NCI-H82 (cell line): ENCODE measurements around the gene UQCC5.

ENCODE experiments used
- DNase-seq: peaks from one replicate; lab custom pipeline; 2025; lab: John Stamatoyannopoulos, UW

The UQCC5 gene

DNA sequence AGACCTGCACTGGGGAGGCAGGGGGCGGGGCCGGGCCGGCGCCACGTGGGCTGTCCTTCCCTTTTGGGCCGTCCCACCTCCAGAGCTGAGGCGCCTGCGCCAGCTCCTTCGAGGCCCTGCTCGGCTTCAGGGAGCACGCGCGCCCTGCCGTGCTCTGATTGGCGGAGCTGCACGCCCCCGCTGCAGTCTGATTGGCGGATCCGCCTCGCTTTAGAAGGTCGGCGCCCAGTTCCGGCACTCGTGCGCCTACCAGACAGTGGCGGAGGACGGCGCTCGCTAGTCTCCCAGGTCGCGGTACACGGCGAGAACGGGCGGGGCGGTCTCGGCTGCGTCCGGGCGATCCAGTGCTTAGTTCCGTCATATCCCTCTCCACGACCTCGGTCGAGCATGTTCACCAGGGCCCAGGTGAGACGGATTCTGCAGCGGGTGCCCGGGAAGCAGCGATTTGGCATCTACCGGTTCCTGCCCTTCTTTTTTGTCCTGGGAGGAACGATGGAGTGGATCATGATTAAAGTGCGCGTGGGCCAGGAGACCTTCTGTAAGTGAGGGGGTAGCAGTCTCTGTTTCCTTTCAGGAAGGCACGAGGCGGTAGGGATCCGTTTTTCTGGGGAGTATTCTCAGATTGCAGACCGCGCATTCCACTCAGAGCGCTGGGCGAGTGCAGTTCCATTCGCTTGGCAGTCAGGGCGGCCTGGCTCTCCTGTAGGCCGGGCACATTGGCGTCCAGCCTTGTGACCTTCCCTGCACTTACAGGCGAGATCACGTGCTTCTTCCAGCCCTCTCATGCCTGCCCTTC, at the start of gene UQCC5:
UQCC5 (plus strand) TSS at position 237 of the 796 bp plus-strand sequence; CDS start at position 388, 151 bp downstream.
- DNase-seq, result peak; percentile 98

- no peak for DNase-seq
Observed at GRCh38 chr3:52487050-52487787, 49.2 kb upstream of the UQCC5 start.

DNA sequence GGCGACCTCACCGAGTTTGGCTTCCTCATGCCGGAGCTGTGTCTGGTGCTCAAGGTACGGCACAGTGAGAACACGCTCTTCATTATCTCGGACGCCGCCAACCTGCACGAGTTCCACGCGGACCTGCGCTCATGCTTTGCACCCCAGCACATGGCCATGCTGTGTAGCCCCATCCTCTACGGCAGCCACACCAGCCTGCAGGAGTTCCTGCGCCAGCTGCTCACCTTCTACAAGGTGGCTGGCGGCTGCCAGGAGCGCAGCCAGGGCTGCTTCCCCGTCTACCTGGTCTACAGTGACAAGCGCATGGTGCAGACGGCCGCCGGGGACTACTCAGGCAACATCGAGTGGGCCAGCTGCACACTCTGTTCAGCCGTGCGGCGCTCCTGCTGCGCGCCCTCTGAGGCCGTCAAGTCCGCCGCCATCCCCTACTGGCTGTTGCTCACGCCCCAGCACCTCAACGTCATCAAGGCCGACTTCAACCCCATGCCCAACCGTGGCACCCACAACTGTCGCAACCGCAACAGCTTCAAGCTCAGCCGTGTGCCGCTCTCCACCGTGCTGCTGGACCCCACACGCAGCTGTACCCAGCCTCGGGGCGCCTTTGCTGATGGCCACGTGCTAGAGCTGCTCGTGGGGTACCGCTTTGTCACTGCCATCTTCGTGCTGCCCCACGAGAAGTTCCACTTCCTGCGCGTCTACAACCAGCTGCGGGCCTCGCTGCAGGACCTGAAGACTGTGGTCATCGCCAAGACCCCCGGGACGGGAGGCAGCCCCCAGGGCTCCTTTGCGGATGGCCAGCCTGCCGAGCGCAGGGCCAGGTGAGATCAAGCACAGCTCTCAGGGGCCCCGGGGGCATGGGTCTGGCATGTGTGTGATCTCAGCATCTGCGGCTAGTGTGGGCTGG, 48.4 kb upstream of the UQCC5 start:
- no peak for DNase-seq

DNA sequence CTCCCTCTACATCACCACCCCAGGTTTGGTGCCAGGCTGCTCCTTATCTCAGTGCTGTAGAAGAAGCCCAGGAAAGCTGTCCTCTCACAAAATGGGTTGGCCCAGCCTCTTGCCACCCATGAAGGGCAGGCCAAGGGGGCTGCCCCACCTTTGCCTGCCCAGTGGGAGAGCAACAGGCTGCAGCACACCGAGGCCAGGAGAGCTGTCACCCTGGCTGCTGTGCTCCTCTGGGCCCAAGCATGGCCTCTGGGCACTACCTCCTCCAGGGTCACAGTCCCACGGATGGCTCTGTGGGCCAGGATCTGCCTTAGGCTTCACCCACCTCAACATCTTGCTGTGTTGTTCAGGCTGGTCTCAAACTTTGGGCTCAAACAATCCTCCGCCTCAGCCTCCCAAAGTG, 47.7 kb upstream of the UQCC5 start:
- DNase-seq, result no peak

DNA sequence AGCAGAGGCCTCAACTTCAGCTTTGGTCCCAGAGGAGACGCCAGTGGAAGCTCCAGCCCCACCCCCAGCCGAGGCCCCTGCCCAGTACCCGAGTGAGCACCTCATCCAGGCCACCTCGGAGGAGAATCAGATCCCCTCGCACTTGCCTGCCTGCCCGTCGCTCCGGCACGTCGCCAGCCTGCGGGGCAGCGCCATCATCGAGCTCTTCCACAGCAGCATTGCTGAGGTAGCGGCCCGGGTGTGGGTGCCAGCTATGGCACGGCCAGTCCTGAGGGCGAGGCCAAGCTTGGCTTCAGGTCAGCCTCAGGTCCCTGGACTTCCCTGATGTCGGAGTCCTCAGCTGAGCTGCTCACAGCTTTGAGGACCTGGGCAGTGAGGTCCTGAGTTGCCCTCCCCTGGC, 47.0 kb upstream of the UQCC5 start:
- no peak for DNase-seq

DNA sequence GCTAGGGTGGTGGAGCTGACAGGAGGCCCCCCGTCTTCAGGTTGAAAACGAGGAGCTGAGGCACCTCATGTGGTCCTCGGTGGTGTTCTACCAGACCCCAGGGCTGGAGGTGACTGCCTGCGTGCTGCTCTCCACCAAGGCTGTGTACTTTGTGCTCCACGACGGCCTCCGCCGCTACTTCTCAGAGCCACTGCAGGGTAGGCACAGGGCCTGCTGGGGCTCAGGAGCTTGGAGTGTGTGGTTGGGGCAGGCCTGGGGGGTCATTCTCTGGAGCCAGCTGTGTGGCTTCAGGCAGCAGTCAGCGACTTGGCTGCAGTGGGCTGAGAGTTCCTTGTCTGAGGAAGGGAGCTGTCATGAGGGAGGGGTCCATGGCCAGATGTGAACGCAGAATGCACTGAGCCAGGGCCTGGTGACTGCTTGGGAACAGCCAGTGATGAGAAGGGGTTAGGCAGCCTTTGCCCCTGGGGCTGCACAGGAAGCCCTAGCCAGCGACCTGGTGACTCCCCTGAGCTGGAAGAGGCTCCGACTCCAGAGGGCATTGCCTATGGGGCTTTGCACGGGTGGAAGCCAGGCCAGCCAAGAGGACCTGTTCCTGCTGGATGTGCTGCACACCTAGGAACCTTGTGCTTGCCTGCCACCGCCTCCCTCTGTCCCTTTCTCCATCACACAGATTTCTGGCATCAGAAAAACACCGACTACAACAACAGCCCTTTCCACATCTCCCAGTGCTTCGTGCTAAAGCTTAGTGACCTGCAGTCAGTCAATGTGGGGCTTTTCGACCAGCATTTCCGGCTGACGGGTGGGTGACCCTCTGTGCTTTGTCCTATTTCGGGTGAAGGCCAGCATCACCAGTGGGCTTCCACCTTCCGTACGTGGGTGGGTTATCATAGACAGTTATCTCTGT, 46.1 kb upstream of the UQCC5 start:
- DNase-seq, result no peak

DNA sequence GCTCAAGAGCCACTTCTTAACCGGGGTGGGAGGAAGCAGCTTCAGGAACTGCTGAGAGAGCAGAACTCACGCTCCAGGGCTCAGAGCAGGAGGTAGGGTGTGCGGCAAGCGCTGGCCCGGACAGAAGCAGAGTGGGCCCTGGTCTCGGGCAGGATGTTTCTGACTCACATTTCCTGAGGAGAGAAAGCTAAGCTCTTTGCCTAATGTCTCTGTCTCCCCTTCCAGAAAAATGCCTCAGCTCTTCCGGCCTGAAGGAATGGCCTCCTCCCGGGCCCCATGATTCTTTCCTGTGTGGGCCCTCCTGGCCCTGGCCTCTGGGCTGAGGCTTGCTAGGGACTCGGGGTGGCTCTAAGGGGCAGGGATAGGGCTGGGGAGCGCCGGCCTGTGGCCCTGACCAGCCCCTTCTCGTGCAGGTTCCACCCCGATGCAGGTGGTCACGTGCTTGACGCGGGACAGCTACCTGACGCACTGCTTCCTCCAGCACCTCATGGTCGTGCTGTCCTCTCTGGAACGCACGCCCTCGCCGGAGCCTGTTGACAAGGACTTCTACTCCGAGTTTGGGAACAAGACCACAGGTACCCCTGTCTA, 45.4 kb upstream of the UQCC5 start:
- DNase-seq, result no peak

DNA sequence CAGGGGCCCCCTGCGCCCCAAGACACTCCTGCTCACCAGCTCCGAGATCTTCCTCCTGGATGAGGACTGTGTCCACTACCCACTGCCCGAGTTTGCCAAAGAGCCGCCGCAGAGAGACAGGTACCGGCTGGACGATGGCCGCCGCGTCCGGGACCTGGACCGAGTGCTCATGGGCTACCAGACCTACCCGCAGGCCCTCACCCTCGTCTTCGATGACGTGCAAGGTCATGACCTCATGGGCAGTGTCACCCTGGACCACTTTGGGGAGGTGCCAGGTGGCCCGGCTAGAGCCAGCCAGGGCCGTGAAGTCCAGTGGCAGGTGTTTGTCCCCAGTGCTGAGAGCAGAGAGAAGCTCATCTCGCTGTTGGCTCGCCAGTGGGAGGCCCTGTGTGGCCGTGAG, 44.3 kb upstream of the UQCC5 start:
- DNase-seq, result no peak

DNA sequence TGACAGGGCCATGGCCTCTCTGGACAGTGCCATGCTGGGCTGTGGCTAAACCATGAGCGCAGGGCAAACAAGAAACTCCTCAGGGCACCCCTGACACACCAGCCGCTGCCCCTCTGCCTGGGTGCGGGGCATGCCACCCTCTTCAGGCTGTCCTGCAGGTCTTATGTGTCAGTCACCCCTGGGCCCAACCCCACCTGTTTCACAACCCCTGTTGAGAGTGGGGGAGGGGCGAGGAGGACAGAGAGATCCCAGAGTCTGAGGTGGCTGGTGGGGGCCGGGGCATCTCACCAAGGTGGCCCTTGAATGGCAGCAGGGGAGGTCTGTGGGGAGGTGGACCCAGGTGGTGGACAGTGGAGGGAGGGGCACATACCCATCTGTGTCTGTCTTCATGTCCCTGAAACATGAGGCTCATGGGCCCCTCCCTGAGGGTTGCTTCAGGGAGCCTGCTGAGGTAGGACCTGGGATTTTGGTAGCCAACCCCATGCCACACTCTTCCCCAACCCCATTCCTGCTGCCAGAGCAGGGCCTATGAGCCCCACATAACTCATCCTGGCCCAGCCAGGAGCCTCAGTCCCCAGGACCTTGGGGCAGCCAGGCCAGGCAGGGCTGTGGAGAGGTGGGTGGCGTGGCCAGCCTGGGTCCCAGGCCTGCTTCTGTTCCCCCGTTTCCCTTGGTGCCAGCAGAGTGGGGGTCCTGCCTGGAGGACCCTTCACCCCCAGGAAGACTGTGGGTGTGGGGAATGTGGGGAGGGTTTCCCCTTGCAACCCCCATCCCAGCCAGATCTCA, 43.0 kb upstream of the UQCC5 start:
- peak; percentile 27 for DNase-seq

- peak; percentile 40 for DNase-seq
Observed at GRCh38 chr3:52494445-52494844, 42.0 kb upstream of the UQCC5 start.

GRCh38 chr3:52494886-52495495, 41.4 kb upstream of the UQCC5 start, which contains the start of gene STAB1:
STAB1 (plus strand) TSS chr3:52495338; CDS start chr3:52495414, 76 bp downstream.
- no peak for DNase-seq

DNA sequence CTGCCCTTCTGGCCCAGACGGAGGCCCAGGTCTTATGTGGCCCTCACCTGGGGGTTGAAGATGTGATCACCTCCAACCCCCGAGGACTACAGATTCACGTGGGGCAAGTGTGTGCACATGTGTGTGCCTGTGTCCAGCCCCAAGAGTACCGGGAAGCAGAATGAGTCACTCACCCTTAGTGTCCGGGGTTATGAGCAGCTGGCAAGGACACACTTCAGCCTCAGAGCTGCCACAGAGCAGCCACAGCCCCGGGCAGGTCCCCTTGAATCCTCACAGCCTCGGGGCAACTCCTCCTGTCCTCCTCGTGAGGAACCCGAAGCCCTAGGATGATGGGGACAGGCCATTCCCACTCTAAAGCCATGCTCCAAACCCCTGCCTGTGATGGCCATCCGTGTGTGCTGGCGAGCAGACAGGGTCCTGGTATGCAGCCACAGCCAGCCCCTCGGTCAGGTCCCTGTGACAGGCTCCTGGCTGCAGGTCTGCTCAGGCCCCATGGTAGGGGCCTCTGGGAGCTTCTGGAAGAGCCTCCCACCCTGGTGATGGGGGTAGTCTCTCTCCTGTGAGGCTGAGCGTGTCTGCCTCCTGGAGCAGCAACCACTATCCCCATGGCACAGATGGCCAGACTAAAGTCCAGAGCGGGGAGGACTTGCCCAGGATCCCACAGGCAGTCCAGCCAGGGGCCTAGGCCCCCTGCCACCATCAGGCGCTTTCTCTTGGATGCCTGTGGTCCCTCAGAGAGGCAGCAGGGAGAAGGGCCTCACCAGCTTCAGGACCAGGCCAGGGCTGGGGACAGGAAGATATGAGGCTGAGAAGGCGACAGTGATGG, 40.4 kb upstream of the UQCC5 start:
- no peak for DNase-seq

DNA sequence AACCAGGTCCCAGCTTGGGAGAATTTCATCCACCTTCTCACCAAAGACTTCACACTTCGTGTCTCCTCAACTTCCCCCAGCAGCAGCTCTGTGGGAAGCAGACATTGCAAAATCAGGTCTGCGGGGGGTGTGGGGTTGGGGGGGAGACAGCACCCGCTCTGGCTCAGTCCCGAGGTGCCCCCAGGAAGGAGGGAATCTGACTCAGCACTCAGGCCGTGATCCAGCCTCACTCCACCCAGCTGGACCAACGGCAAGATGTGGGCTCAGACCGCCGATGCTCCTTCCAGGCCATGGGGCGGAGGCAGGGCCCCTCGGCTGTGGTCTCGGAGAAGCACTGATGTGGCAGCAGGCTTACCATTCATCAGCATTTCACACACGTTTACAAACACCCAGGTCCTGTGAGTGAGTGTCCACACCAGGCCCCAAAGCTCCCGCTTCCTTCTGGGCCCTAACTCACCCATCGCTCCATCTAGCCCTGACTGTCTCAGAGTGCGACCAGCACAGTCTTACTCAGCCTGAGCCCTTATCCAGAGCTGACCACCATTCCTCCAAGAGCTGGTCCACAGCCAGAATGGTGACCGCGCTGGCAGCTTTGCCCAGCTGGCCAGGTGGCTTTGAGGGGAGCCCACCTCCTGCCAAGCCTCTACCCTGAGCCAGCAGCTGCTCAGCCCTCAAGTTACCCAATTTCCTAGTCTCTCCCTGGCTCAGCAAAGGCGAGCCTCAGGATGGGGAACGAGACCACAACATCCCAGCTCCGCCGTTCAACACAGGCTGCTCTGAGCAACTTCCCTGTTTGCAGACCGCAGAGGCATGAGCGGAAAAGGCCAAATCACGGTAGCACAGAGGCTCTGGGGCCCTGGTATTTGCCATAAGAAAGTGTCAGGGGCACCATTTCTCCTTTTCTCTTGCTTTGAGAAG, 38.0 kb upstream of the UQCC5 start:
- DNase-seq, result no peak

DNA sequence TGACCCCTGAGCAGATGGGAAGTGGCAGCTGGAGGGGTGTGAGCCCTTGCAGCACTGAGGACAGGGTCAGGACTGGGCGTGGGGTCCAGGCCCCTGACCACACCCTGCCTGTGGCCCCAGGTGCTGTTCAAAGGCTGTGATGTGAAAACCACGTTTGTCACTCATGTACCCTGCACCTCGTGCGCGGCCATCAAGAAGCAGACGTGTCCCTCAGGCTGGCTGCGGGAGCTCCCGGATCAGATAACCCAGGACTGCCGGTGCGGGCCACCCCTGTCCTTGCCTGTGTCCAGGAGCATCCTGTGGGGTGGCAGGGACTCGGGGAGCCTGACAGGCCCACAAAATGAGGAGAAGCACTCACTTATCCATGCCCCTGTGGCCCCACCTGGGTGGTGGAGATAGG, 35.4 kb upstream of the UQCC5 start:
- no peak for DNase-seq

DNA sequence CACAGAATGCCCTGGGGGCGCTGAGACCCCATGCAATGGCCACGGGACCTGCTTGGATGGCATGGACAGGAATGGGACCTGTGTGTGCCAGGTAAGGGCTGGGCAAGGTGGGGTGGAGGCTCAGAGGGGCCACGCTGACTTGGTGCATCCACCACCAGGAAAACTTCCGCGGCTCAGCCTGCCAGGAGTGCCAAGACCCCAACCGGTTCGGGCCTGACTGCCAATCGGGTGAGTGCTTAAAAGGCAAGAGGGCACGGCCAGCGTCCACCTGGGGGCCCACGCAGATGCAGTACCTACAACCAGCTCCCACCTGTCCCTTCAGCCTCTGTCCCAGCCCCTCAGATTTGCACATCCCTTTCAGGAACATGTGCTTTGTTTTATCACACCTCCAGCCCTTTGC, 34.4 kb upstream of the UQCC5 start:
- no peak for DNase-seq

GRCh38 chr3:52502808-52503350, 33.5 kb upstream of the UQCC5 start:
- DNase-seq, result no peak

GRCh38 chr3:52503788-52504424, 32.5 kb upstream of the UQCC5 start:
- DNase-seq, result no peak
